Mesothelial cell of epicardium (in vitro differentiated cells): ENCODE results near the gene CCR5. TPM values are rescaled to one million over a fixed set of nuclear protein-coding genes. Genes with fewer than 3 reads are reported as not detected.
"Not testable (repeated sequence)": the region's sequence is repeated elsewhere in the genome, so short reads cannot be mapped to it uniquely, and the experiment has no call there.

Experiments
- DNase-seq, 2 experiments: peaks; one replicate each; pipeline ENCODE4 v3.0.0; 2021; ENCODE audit warnings: low spot score in 2 of 2; ENCODE audit not compliant: unreplicated experiment in 2 of 2
- H3K27ac Mint-ChIP-seq: 2 replicates; pipeline ENCODE4 v1.8.0; 2021; ENCODE audit warnings: mixed read lengths
- H3K27me3 Mint-ChIP-seq: 2 replicates; pipeline ENCODE4 v1.8.0; 2021; ENCODE audit warnings: low read depth, mixed read lengths
- H3K36me3 Mint-ChIP-seq: 2 replicates; pipeline ENCODE4 v1.8.0; 2021; ENCODE audit warnings: mixed read lengths
- H3K4me1 Mint-ChIP-seq: 2 replicates; pipeline ENCODE4 v1.8.0; 2021; ENCODE audit warnings: mixed read lengths
- H3K4me3 Mint-ChIP-seq: 2 replicates; pipeline ENCODE4 v1.8.0; 2021; ENCODE audit warnings: mild to moderate bottlenecking, moderate library complexity, mixed read lengths
- H3K9me3 Mint-ChIP-seq: 2 replicates; pipeline ENCODE4 v1.8.0; 2021; ENCODE audit warnings: mixed read lengths
- CTCF ChIP-seq: fragments of 200-600 bp; sonication (generic); IDR thresholded peaks from one replicate; pipeline ENCODE4 v1.5.0; 2021; ENCODE audit warnings: antibody characterized with exemption; ENCODE audit not compliant: unreplicated experiment
- total RNA-seq: library from RNA; stranded (reverse); gene quantifications from 3 replicates; pipeline ENCODE4 v1.2.1, GENCODE V29; 2021

CCR5 gene
- total RNA-seq, 1 donor from 2014 or later = not detected

- peaks cover 46% of the 10 kb centered on the region for H3K27me3 Mint-ChIP-seq
- peaks cover 3% of the 10 kb centered on the region for H3K4me1 Mint-ChIP-seq
- TF ChIP-seq CTCF = no peak
- no peaks in the 10 kb centered on the region for H3K36me3 Mint-ChIP-seq
- no peak overlapping the region for H3K27ac Mint-ChIP-seq
- DNase-seq = no peak
- no peak overlapping the region for H3K4me3 Mint-ChIP-seq
- peaks cover 5% of the 10 kb centered on the region for H3K9me3 Mint-ChIP-seq
These were observed 28.8 kb downstream of the CCR5 start for GRCh38 chr3:46399557-46399956.

GRCh38 chr3:46400000-46400734 lies 29.4 kb downstream of the CCR5 start:
- DNase-seq = no peak
- H3K27ac Mint-ChIP-seq = no peak overlapping the region
- H3K9me3 Mint-ChIP-seq = peaks cover 5% of the 10 kb centered on the region
- no peak overlapping the region for H3K4me3 Mint-ChIP-seq
- no peaks in the 10 kb centered on the region for H3K36me3 Mint-ChIP-seq
- no peak for TF ChIP-seq CTCF
- H3K27me3 Mint-ChIP-seq = peaks cover 45% of the 10 kb centered on the region
- H3K4me1 Mint-ChIP-seq = peaks cover 3% of the 10 kb centered on the region

GRCh38 chr3:46400846-46401245 lies 30.1 kb downstream of the CCR5 start:
- Mint-ChIP-seq H3K27me3 (peaks cover 43% of the 10 kb centered on the region), H3K36me3 (no peaks in the 10 kb centered on the region), H3K9me3 (peaks cover 5% of the 10 kb centered on the region), H3K4me3 (no peak overlapping the region), H3K27ac (no peak overlapping the region), H3K4me1 (peaks cover 10% of the 10 kb centered on the region)
- no peak for DNase-seq
- no peak for TF ChIP-seq CTCF

- Mint-ChIP-seq H3K9me3 (peaks cover 5% of the 10 kb centered on the region), H3K27me3 (peaks cover 48% of the 10 kb centered on the region), H3K36me3 (no peaks in the 10 kb centered on the region), H3K4me3 (no peak overlapping the region), H3K4me1 (peaks cover 9% of the 10 kb centered on the region), H3K27ac (no peak overlapping the region)
- TF ChIP-seq CTCF = no peak
- DNase-seq = no peak
These were observed 30.8 kb downstream of the CCR5 start for GRCh38 chr3:46401579-46401978.

GRCh38 chr3:46402902-46403301 lies 32.2 kb downstream of the CCR5 start:
- H3K27me3 Mint-ChIP-seq = peaks cover 45% of the 10 kb centered on the region
- DNase-seq, H3K9me3 Mint-ChIP-seq, H3K27ac Mint-ChIP-seq, H3K36me3 Mint-ChIP-seq, H3K4me3 Mint-ChIP-seq, H3K4me1 Mint-ChIP-seq: not testable (repeated sequence)

GRCh38 chr3:46405301-46406019 lies 34.7 kb downstream of the CCR5 start:
- peaks cover 66% of the 10 kb centered on the region for H3K27me3 Mint-ChIP-seq
- no peak overlapping the region for H3K4me3 Mint-ChIP-seq
- TF ChIP-seq CTCF = no peak
- peaks cover 6% of the 10 kb centered on the region for H3K4me1 Mint-ChIP-seq
- no peak overlapping the region for H3K27ac Mint-ChIP-seq
- H3K9me3 Mint-ChIP-seq = peaks cover 5% of the 10 kb centered on the region
- no peak for DNase-seq
- H3K36me3 Mint-ChIP-seq = no peaks in the 10 kb centered on the region
